NCI-H748 (cell line): ENCODE data around the gene SRSF3.
A peak's percentile ranks its signal among the peaks of the same experiment; 100 is the strongest.

Experiments
- DNase-seq: peaks from one replicate; lab custom pipeline; 2025; ENCODE audit not compliant: unreplicated experiment; lab: John Stamatoyannopoulos, UW

Gene SRSF3

GRCh38 chr6:36622901-36623546 is 28.9 kb downstream of the SRSF3 start:
- DNase-seq = no peak

- DNase-seq = peak; percentile 86
These were observed 29.6 kb downstream of the SRSF3 start for GRCh38 chr6:36623547-36624459.

- no peak for DNase-seq
These were observed 30.4 kb downstream of the SRSF3 start for GRCh38 chr6:36624461-36625157.

- DNase-seq = peak; percentile 51
These were observed 31.2 kb downstream of the SRSF3 start for GRCh38 chr6:36625158-36625919.

GRCh38 chr6:36626636-36627035 is 32.5 kb downstream of the SRSF3 start:
- no peak for DNase-seq

GRCh38 chr6:36627141-36627540 is 33.0 kb downstream of the SRSF3 start:
- no peak for DNase-seq

- no peak for DNase-seq
These were observed 33.7 kb downstream of the SRSF3 start for GRCh38 chr6:36627801-36628246.

- DNase-seq = no peak
These were observed 35.6 kb downstream of the SRSF3 start for GRCh38 chr6:36629784-36630183.

GRCh38 chr6:36631326-36632011 is 37.3 kb downstream of the SRSF3 start:
- no peak for DNase-seq

GRCh38 chr6:36633370-36633769 is 39.2 kb downstream of the SRSF3 start:
- no peak for DNase-seq

GRCh38 chr6:36633915-36634314 is 39.8 kb downstream of the SRSF3 start:
- DNase-seq = peak; percentile 18

GRCh38 chr6:36634317-36635108 is 40.4 kb downstream of the SRSF3 start:
- DNase-seq = no peak

- DNase-seq = no peak
These were observed 42.1 kb downstream of the SRSF3 start for GRCh38 chr6:36636283-36636682.

- DNase-seq = no peak
These were observed 42.7 kb downstream of the SRSF3 start for GRCh38 chr6:36636687-36637418.

GRCh38 chr6:36638579-36638978 is 44.4 kb downstream of the SRSF3 start:
- no peak for DNase-seq

GRCh38 chr6:36639171-36639808 is 45.1 kb downstream of the SRSF3 start:
- no peak for DNase-seq

GRCh38 chr6:36641543-36641942 is 47.4 kb downstream of the SRSF3 start:
- DNase-seq = no peak
